Stimulated activated CD4-positive, alpha-beta T cell treated with anti-CD3 and anti-CD28 coated beads, Interleukin-15, amount 100 ng/mL, for 48 hours (primary cell): Measurements from ENCODE around the gene NACAD.

Experiments
- DNase-seq, 2 donors: peaks; one replicate each; pipeline ENCODE4 v3.0.0-alpha.2; 2020; ENCODE audit warnings: low read depth in 2 of 2

The NACAD gene

GRCh38 chr7:45088821-45089340, at the start of gene NACAD:
NACAD (minus strand) TSS chr7:45088969; CDS start chr7:45088894, 75 bp downstream.
- DNase-seq, result no peak

GRCh38 chr7:45136106-45137060, 47.6 kb upstream of the NACAD start:
- DNase-seq, result peak; percentile 31 to 44

GRCh38 chr7:45133877-45134276, 45.1 kb upstream of the NACAD start:
- no peak for DNase-seq

- no peak for DNase-seq
Observed at GRCh38 chr7:45133352-45133751, 44.6 kb upstream of the NACAD start.

GRCh38 chr7:45132708-45133320, 44.0 kb upstream of the NACAD start:
- no peak for DNase-seq

GRCh38 chr7:45131891-45132290, 43.1 kb upstream of the NACAD start:
- DNase-seq, result no peak

GRCh38 chr7:45130910-45131309, 42.1 kb upstream of the NACAD start:
- DNase-seq, result no peak

GRCh38 chr7:45129906-45130305, 41.1 kb upstream of the NACAD start:
- no peak for DNase-seq

GRCh38 chr7:45129181-45129800, 40.5 kb upstream of the NACAD start:
- no peak for DNase-seq

GRCh38 chr7:45126920-45127319, 38.2 kb upstream of the NACAD start:
- no peak for DNase-seq

- DNase-seq, result no peak
Observed at GRCh38 chr7:45126201-45126600, 37.4 kb upstream of the NACAD start.

- DNase-seq, result no peak
Observed at GRCh38 chr7:45125193-45125904, 36.6 kb upstream of the NACAD start.

- no peak for DNase-seq
Observed at GRCh38 chr7:45123913-45124710, 35.3 kb upstream of the NACAD start.

GRCh38 chr7:45122975-45123860, 34.4 kb upstream of the NACAD start:
- DNase-seq, result no peak

GRCh38 chr7:45119550-45119949, 30.8 kb upstream of the NACAD start:
- DNase-seq, result no peak

GRCh38 chr7:45118889-45119331, 30.1 kb upstream of the NACAD start:
- no peak for DNase-seq

GRCh38 chr7:45118292-45118691, 29.5 kb upstream of the NACAD start:
- no peak for DNase-seq

GRCh38 chr7:45117582-45117981, 28.8 kb upstream of the NACAD start:
- no peak for DNase-seq

- no peak for DNase-seq
Observed at GRCh38 chr7:45116048-45116447, 27.3 kb upstream of the NACAD start.

- no peak for DNase-seq
Observed at GRCh38 chr7:45114926-45115325, 26.2 kb upstream of the NACAD start.
